IPS DF 4.7 (cell line): Measurements from ENCODE around the gene TMEM255B.
"Not testable (repeated sequence)": the region's sequence is repeated elsewhere in the genome, so short reads cannot be mapped to it uniquely, and the experiment has no call there.

ENCODE experiments used
- DNase-seq: peaks from one replicate; pipeline ENCODE4 v3.0.0-alpha.2; 2013; ENCODE audit warnings: low spot score; ENCODE audit errors: extremely low read depth

TMEM255B gene

GRCh38 chr13:113832631-113833030, 73.6 kb downstream of the TMEM255B start:
- no peak for DNase-seq

GRCh38 chr13:113833111-113833830, 74.2 kb downstream of the TMEM255B start:
- DNase-seq: no peak

- DNase-seq: not testable (repeated sequence)
Measured at GRCh38 chr13:113834006-113834405, 75.0 kb downstream of the TMEM255B start.

- DNase-seq: no peak
Measured at GRCh38 chr13:113834496-113835200, 75.6 kb downstream of the TMEM255B start.

GRCh38 chr13:113835461-113836270, 76.6 kb downstream of the TMEM255B start:
- DNase-seq: no peak

- no peak for DNase-seq
Measured at GRCh38 chr13:113836768-113837559, 77.9 kb downstream of the TMEM255B start.

GRCh38 chr13:113837560-113838355, 78.7 kb downstream of the TMEM255B start:
- DNase-seq: no peak

GRCh38 chr13:113838711-113839201, 79.7 kb downstream of the TMEM255B start:
- no peak for DNase-seq

- no peak for DNase-seq
Measured at GRCh38 chr13:113839536-113840204, 80.6 kb downstream of the TMEM255B start.

- DNase-seq: no peak
Measured at GRCh38 chr13:113840541-113841352, 81.7 kb downstream of the TMEM255B start.

GRCh38 chr13:113841353-113841650, 82.3 kb downstream of the TMEM255B start:
- DNase-seq: no peak

- DNase-seq: no peak
Measured at GRCh38 chr13:113842336-113843062, 83.5 kb downstream of the TMEM255B start.

GRCh38 chr13:113843063-113843654, 84.1 kb downstream of the TMEM255B start:
- no peak for DNase-seq

GRCh38 chr13:113843864-113844556, 85.0 kb downstream of the TMEM255B start:
- DNase-seq: no peak

GRCh38 chr13:113845055-113845454, 86.0 kb downstream of the TMEM255B start:
- no peak for DNase-seq

- no peak for DNase-seq
Measured at GRCh38 chr13:113845723-113846635, 87.0 kb downstream of the TMEM255B start.
